ENCODE data around the gene ZNF90.
"Not testable (repeated sequence)": the region's sequence is repeated elsewhere in the genome, so short reads cannot be mapped to it uniquely, and the experiment has no call there.

Gene ZNF90

DNA sequence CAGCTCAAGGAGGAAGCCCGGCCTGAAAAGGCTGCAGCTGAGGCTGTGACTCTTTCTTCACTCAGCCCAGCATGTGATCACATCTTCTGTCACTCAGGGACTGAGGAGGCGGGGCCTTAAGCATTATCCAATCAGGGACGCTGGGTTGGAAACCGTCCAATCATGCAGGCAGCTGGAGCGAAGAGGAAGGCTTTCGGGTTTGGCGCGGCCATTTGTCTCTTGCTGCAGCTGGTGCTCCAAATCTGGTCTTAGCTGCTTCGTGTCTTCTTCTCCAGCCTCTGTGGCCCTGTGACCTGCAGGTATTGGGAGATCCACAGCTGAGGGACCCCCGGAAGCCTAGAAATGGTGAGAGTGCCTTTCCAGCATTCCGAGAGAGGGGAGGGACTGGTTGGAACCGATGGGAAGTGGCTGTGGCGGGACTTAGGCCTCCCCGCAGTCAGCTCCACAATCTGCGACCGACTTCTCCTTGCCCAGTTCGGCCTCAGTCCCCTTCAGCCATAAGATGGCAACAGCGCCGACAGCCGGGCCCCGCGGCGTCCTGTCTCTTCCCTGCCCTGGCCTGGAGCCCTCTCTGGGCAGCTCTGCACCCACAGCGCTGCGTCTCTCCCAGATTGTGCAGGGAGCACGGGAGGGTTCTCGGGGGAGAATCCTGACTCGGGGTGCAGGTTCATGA, at the start of gene ZNF90:
ZNF90 (plus strand) TSS at position 210 of the 673 bp plus-strand sequence; CDS start at position 343, 133 bp downstream.
- DNase-seq: peak; percentile 84
- peak; percentile 97 for ATAC-seq

- ATAC-seq (no peak), DNase-seq (no peak)
These were observed 49.2 kb upstream of the ZNF90 start for GRCh38 chr19:20028611-20029010.

GRCh38 chr19:20035935-20036334, 41.9 kb upstream of the ZNF90 start:
- ATAC-seq: no peak
- no peak for DNase-seq

DNA sequence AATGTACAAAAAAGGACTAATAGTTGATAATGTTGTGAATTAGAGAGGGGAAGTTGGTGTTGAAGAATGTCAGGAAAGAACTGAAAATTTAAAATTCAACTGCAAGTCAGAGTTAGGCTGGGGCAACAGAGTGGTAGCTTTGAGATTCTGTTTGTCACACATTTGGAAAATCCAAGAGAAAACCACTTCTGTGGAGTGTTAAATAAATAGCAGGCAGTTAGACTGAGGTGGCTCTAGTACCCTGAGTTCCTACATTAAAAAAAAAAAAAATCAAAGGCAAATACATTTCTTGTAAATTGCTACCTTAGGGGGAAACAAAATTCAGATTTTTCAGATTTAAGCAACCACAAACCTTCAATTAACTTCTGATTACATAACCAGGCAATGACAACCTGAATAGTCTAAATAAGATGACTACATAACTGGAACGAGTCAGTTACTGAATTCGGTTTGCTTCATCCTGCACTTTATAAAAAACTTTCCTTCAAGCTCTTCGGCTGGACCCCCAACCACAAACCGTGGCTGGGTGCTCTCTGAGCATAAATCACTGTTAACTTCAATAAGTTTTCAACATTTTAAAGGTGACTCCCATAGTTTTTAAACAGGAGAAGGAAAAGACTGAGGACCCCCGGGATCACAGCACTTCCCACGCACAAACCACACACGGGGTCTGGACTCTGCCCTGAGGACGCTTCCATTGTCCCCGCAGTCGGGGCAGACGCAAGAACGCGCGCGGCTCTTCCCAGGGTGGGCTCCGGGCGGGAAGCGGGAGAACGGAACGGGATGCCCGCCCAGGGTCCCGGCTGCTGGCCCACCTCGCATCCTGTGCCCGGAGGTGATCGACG, 39.2 kb upstream of the ZNF90 start:
- no peak for ATAC-seq
- DNase-seq: no peak

DNA sequence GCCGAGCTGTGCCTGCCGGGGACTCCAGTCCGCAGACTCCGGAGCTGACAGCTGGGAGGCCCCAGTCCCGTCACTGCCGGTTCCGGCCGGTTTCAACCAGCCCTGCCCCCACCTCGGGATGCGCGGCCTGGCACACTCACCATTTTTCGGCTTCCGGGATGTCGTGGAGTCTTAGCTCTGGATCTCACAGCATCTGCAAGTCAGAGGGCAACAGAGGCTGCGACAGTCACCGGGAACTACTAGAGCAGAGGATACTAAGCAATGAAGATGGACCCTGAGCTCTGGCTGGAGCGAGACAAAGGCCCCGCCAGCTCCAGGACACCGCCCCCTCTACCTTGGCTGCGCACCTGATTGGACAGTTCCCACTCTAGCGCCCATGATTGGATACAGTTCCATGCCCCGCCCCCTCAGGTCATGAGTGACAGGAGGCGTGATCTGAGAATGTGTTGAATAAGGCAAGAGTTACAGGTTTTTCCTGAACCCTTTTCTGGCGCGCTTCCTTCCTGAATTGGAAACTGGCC, 38.5 kb upstream of the ZNF90 start, which contains the start of gene ZNF682:
ZNF682 (minus strand) TSS at position 303 of the 521 bp plus-strand sequence; CDS start at position 143, 160 bp downstream.
- ATAC-seq (peak; percentile 99), DNase-seq (peak; percentile 95)

DNA sequence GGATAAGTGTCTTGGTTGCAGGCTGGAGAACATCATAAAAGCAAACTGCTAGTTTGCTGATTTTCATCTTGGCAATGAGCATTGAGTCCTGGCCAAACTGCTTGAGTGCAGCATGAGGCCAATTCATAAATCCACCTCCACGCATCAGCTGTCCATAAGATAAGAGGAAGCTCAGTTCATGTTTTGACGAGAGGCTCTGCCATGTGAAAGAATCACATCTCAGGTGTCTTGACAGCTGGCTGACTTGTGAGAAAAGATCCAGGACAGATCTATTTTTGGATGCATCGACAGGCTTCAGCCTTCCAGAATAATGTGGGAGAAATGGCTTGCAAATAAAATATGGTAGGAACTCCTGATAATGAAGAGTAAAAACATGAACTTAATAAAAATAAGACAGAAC, 33.1 kb upstream of the ZNF90 start:
- ATAC-seq: no peak
- no peak for DNase-seq

- ATAC-seq, DNase-seq: not testable (repeated sequence)
These were observed 32.1 kb upstream of the ZNF90 start for GRCh38 chr19:20045742-20046141.

DNA sequence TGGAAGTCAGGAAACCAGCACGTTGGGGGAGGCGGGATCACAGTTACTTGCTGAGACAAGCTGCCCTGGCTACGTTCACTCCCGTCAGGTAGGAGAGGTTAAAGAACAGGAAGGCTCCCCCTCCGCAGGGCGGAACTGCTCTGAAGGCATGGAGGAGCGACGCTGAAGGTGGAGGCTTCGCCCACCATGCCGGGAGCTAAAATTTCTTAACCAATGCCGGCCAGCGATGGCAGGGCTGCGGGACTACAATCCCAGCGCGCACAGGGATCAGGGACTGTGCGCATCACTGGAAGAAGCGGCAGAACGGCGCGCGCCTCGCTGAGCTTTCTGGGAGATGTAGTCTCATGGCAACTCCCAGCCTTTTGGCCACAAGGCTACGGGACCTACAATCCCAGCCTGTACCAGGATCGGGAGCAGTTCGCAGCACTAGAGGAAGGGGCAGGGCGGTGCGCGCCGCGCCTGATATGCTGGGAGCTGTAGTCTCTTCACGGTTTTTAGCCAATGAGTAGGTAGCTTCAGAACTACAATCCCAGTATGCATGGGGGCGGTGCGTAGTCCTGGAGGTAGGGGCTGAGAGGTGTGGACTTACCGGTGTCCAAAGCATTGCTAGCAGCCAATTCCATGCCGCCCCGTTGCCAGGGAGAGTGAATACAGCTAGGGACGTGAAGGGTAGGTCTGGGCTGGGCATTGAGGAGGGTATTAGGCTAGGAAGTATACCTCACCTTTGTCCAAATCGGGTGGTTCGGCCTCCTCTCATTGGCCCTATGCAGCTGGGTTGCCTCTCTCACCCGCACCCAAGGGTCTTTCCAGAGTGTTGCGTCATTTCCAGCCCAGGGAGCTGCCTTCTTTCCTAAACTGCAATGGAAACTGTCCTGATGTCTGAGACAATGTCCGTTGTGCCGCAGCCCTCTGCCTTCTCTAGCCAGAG, 25.7 kb upstream of the ZNF90 start:
- ATAC-seq: peak; percentile 96
- peak; percentile 69 for DNase-seq

DNA sequence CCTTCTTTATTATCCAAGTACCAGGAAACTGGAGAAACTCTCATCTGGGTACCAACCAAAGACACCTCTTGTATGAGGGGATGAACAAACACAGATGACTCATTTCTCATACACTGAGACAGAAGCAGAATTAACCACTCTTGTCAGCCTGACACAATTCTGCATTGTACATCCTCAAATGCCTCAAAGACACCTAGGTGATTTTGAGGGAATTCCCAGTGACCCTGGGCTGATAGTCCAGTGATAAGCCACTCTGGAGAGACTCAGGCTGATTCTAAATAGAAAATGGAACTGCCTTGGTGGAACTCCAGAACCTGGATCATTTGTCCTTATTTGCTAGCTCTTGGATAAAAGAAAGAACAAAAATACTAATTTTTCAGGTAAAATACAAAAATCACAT, 19.1 kb upstream of the ZNF90 start:
- ATAC-seq: not testable (repeated sequence)

GRCh38 chr19:20060282-20060681, 17.5 kb upstream of the ZNF90 start:
- no peak for ATAC-seq
- no peak for DNase-seq

More for the DNA sequence above, 19.1 kb upstream of the ZNF90 start:
- DNase-seq: not testable (repeated sequence)

DNA sequence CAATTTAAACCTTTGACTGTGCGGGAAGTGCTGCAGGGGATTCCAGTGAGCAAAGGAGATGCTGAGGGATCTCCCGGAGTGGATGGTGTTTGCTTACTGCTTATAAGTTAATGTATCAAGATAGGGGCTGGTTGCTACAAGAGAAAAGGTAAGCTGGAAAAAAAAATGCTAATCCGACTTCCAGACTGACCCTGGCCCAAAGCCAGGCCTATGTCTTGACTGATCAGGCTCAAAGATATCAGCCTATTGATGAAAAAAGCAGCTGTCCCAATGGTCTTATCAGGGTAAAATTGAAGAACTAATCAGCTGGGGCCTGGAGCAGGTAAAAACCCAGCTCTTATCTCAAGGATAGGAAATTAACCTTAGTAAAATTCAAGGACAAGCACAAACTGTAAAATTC, 10.9 kb upstream of the ZNF90 start:
- no peak for DNase-seq

DNA sequence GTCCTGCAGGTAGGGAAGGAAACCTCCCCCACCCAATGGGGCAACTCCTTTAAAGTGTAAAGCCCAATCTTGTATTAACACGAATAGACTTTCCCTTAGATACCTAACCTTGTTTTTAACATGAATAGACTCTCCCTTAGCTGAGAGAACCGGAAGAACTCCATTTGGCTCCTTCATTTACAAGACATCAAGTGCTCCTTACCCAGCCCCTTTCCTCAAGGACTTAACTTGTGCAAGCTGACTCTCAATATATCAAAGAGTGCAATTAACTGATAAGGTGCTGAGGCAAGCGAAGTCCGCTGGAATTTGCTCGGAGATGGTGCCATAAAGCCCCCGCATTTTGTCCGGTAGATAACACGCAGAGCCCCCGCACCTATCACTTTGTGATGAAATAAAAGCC, 9.9 kb upstream of the ZNF90 start:
- ATAC-seq: no peak
- no peak for DNase-seq

More for the DNA sequence above, 10.9 kb upstream of the ZNF90 start:
- no peak for ATAC-seq

GRCh38 chr19:20068559-20068958, 9.2 kb upstream of the ZNF90 start:
- DNase-seq, ATAC-seq: not testable (repeated sequence)

GRCh38 chr19:20070691-20071090, 7.1 kb upstream of the ZNF90 start:
- no peak for ATAC-seq

GRCh38 chr19:20072936-20073335, 4.9 kb upstream of the ZNF90 start:
- DNase-seq: no peak
- ATAC-seq: no peak

More at GRCh38 chr19:20070691-20071090, 7.1 kb upstream of the ZNF90 start:
- DNase-seq: no peak

- DNase-seq (peak; percentile 27), ATAC-seq (no peak)
These were observed 806 bp downstream of the ZNF90 start for GRCh38 chr19:20078581-20079031.

- DNase-seq: no peak
- ATAC-seq: no peak
These were observed 1.7 kb downstream of the ZNF90 start for GRCh38 chr19:20079476-20079875.

DNA sequence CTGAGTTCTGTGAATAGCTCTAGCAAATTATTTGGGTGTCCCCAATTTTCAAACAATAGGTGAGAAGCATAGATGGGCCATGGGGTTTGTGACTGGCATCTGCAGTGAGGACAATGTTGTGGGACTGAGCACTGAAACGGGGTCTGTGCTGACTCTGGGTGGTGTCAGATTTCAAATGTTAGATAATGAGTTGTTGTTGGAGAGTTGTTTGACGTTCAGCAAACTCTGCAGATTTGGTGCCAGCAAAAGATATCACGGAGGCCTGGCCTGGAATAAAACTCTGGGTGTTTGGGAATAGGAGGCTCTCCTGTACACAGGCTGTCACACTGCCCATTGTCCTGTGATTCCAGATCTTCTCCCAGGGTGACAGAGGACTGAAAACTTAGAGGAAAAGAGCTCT, 2.9 kb downstream of the ZNF90 start:
- ATAC-seq (no peak), DNase-seq (no peak)

DNA sequence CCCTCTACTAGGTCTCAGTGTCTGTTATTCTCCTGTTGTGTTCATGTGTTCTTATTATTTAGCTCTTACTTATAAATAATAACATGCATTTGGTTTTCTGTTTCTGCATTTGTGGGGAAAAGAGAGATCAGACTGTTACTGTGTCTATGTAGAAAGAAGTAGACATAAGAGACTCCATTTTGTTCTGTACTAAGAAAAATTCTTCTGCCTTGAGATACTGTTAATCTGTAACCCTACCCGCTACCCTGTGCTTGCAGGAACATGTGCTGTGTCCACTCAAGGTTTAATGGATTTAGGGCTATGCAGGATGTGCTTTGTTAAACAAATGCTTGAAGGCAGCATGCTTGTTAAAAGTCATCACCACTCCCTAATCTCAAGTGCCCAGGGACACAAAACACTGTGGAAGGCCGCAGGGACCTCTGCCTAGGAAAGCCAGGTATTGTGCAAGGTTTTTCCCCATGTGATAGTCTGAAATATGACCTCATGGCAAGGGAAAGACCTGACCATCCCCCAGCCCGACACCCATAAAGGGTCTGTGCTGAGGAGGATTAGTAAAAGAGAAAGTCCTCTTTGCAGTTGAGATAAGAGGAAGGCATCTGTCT, 4.5 kb downstream of the ZNF90 start:
- ATAC-seq, DNase-seq: not testable (repeated sequence)

GRCh38 chr19:20082876-20083275, 5.1 kb downstream of the ZNF90 start:
- DNase-seq, ATAC-seq: not testable (repeated sequence)

- ATAC-seq (no peak), DNase-seq (no peak)
These were observed 24.3 kb downstream of the ZNF90 start for GRCh38 chr19:20102097-20102496.
